Right lung (tissue), 5 donors: Measurements from ENCODE around the gene RASGEF1B. TPM values are rescaled to one million over a fixed set of nuclear protein-coding genes. Genes with fewer than 3 reads are reported as not detected.

Experiments
- DNase-seq, 2 donors: peaks; one replicate each; pipeline ENCODE4 v3.0.0-alpha.2; 2013
- polyA plus RNA-seq, 5 donors: library from polyadenylated mRNA; unstranded; fragments of 120-200 nt; gene quantifications; one replicate each; pipeline versions ENCODE4 v1.2.1 to v1.2.3, GENCODE V29; 2013; ENCODE audit warnings: inconsistent platforms in 1 of 5, low replicate concordance in 1 of 5; ENCODE audit not compliant: insufficient read length in 5 of 5, insufficient read depth in 1 of 5

RASGEF1B gene
- polyA plus RNA-seq, 5 donors: 7.0 to 12.8 (median 12.1) TPM

- no peak for DNase-seq
Measured at GRCh38 chr4:81467672-81467964, 4.1 kb downstream of the RASGEF1B start.

- peak; percentile 53 to 74 for DNase-seq
Measured at GRCh38 chr4:81466841-81467671, 4.7 kb downstream of the RASGEF1B start.

DNA sequence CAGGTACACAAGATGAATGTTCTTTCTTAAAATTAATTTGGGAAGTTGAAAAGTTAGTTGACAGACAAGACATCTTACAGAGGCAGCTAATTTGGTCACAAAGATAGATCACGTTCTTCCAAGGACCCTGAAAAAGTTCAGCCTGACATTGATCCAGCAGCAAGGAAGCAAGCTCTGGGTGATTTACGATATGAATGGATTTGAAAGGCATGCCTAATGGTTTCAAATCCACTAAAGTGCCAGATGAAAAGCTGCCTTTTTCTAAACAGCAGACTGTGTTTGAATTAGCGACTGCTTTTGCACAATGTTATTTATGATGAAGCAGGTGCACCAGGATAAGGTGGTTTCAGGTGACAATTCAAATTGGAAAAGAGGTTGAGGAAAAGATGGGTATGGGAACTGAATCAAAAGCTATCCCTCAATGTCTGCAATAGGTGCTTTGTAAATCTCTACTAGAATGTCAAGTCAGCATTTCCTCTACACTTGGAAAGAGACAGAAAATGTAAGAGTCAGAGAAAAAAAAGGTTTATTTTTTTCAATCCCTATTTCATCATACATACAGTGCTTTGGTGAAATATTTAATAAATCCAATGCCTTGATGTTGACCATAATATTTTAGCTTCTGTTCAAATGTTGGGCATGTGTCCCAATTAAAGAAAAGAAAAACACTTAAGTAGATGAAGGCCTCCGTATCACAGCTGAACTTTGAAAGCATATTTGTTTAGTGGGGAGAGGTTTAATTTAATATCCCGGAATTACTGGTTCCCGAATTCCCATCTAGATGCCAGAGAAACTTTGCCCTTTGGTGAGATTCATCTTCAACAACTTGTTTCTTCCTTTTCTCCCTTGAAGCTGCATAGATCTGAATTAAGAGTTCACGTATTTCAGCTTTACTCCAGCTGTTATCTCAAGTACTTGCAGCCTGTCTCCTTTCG lies 6.0 kb downstream of the RASGEF1B start:
- no peak for DNase-seq

DNA sequence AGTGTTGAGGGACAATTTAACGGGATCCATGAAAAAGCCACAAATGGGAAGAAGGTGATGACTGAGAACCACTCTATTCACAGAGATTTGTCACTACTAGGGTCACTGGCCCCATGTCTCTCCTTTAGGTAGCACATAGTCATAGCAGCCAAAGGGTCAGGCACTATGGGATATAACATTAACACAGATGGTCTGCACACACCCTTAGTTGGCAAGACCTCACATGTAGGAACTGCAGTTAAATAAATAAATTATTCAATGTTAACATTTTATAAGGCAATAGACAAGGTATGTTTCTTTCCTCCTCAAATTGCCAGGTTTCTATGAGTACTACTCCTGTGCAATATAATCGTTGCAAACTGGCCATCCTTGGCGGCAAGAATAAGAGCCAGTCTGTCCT lies 10.9 kb downstream of the RASGEF1B start:
- DNase-seq: no peak

DNA sequence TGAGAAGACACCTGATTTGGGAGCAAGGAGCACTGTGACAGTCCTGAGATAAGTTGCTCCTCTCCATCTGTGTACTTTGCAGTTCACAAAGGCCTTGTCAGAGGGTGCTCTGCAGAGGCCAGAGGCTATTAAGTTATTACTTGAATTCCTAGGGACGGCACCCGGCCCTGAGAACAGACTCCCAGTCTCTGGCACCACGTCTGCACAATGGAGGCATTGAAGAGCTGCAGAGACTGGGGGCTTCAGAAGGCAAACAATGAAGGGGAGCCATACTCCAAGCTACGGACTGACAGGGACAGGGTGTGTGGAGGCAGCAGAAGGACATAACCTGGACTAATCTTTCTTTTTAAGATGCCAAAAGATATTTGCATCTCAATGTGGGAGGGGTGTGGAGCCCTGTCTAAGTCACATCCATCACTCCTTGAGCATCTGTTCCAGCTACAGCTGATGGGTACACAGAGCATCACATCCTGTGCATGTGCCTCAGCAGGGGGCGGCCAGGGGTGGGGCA lies 11.5 kb downstream of the RASGEF1B start:
- DNase-seq: no peak

DNA sequence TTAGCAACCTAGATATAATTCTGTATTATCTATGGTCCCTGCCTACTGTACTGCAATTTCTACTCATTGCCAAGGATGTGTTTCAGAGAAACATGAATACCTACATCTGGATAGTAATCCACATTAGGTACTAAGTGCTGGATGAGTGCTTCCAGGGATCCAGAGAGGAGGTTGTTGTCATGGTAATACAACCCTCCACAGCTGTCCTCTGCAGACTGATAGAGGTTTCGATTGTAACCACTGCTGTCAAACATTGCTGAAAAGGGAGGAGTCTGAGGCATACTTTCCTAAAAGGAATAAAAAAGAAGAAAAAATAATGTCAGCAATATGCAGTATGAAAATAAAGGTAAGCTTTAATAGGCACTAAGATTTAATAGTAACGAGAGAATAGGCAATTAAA lies 12.5 kb downstream of the RASGEF1B start:
- no peak for DNase-seq

DNA sequence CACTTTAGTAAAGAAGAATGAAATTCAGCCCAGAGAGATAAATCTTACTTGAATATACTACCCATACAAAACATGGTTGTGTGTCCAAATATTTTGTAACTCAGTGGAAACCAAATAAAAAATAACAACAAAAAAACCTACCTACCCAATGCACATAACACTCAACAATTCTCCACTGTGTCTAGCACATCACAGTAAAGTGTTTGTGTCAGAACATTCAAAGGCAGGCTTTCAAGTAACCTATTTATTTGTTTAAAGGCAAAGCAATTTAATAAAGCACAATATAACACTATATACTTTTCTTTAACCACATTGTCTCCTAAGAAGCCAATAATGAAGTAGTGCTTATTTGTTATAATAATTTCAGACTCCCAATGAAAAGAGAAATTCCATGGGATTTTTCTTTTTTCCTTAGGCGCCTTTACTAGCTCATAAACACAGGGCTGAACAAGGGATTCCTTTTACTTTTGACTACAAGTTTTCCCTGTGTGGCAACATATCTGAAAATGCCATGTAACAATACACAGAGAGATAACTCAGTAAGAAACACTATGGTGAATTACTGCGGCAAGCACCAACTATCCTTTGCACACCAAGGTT lies 13.7 kb downstream of the RASGEF1B start:
- DNase-seq: no peak

- no peak for DNase-seq
Measured at GRCh38 chr4:81457345-81457744, 14.4 kb downstream of the RASGEF1B start.

- no peak for DNase-seq
Measured at GRCh38 chr4:81455897-81456296, 15.8 kb downstream of the RASGEF1B start.

GRCh38 chr4:81454948-81455347 lies 16.8 kb downstream of the RASGEF1B start:
- DNase-seq: no peak

GRCh38 chr4:81454499-81454898 lies 17.2 kb downstream of the RASGEF1B start:
- no peak for DNase-seq

DNA sequence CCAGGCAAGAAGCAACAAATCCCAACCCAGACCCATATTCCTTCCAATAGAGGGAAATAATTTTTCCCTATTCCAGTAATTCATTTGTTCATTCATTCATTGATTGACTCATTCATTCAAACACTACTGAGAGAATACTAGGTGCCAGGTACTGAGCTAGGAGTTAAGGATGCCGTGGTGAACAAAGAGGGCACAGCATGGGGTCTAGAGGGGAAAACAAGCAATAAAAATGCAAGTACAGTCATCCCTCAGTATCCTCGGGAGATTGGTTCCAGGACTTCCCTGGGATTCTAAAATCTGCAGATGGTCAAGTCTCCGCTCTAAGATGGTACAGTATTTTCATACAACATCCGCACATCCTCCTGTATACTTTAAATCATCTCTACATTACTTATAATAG lies 18.7 kb downstream of the RASGEF1B start:
- DNase-seq: no peak

DNA sequence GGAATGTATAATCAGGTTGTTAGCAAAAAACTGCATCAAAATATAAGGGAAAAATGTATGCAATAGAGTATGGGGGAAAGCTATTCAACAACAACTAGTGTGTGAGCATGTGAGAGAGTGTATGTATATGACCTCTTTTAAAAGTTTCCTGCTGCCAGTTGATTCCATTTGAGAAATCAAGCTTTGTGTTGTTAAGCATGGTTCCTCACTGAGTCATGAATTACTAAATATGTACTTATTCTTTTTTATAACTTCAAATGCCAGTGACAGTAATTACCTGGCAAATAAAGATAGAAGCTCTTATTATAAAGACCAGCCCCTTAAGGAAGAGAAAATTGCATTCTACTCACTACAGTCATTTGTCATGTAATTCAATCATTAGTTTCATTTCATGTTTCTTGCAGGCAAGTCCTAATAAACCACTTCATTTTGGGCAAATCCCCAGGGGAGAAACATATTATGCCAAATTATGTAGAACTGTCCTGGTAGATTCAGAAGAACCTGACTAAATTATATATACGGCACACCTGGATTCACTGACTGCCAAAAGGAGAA lies 19.2 kb downstream of the RASGEF1B start:
- DNase-seq: no peak

- no peak for DNase-seq
Measured at GRCh38 chr4:81449015-81449414, 22.7 kb downstream of the RASGEF1B start.

DNA sequence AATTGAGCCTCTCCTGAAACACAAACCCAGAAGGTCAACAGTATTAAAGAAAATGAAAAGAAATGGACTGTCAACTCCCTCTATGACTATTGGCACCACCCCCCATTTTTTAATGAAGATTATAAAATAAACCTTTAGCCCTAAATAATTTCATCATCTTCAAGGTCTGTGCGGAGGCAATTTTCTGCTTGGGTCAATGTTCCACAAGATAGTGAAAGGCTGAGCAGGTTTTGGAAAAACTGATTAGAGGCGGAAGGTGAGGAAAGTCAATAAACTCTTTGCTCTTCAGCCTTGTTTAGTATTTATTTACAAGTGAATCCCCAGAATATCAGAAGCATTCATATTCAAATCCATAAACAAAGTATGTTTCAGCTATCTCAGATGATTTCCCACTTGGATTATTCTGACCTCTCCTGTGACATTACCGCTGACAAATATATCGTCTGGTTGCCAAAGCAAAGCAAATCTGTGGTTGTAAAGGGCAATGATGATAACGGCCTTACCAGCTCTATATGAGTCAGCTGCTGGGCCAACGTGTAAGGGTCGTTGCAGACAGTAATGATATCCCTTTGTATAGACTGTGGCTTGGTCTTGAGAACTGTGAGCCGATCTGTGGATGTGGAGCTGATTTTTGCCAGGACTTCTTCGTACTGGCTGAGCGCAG lies 24.0 kb downstream of the RASGEF1B start:
- no peak for DNase-seq

GRCh38 chr4:81446634-81447033 lies 25.1 kb downstream of the RASGEF1B start:
- DNase-seq: no peak

DNA sequence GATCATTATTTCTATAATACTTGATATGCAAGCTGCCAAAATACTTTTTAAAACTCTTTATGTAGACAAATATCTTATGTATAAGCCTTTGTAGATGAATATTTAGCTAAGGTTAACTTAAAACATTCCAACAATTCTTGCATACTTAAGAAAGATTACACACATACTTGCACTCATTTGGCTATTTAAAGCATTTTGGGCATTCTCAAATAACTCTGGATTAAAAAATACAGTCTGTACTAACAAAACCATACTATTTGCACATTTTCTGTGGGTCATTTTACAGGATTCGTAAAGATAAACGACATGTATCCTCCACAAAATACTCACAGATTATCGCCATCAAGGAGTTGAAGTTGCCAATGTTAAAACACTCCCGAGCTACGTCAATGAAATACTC lies 26.5 kb downstream of the RASGEF1B start:
- no peak for DNase-seq

GRCh38 chr4:81442484-81443085 lies 29.1 kb downstream of the RASGEF1B start:
- peak in 1 of 2 donors; percentile 25 for DNase-seq

- DNase-seq: no peak
Measured at GRCh38 chr4:81440949-81441348, 30.8 kb downstream of the RASGEF1B start.

DNA sequence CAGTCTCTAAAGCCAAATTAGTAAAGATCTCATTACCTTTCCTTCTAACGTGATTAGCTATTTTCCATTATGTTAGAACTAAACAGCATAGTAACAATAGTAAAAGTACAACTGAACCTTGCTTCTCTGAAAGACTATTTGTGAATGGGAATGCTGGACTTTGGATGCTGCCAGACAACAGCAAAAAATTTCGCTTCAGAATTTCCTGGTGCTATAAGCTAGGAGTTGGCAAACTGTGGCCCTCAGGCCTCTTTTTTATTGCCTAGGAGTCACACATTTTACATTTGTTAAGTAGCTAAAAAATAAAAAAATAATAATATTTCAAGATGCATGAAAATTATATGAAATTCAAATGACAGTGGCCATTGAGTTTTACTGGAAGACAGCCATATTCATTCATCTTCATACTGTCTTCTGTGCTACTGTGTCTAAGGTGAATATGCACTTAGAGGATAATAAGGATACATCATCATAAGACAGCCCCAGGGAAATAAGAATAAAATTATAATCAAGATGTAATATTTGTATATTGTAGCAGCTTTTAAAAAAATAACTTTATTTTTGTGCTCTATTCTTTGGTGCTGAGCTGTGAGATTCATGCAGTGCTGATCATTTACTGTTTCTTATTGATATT lies 34.6 kb downstream of the RASGEF1B start:
- DNase-seq: no peak

DNA sequence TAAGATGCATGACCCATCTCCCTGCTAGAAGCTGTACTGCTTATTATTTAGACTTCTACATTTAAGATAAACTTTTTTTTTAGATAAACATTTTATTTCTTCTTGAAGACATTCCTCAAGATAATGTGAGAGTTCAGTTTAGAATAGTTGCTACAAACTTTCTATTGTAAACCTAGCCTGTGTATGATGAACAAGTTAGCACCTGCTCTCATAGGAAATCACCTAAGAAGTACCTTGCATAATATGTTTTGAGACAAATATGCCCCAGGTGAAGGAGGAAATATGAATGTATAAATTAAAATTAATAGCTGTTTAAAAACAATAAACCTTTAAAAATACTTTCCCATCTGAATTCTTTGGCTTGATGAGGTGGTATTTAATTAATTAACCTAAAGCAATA lies 35.6 kb downstream of the RASGEF1B start:
- no peak for DNase-seq
